Neural progenitor cell (in vitro differentiated cells): ENCODE data around the gene SPACA9. TPM values are rescaled to one million over a fixed set of nuclear protein-coding genes. Genes with fewer than 3 reads are reported as not detected.

ENCODE experiments used
- DNase-seq: peaks from one replicate; pipeline ENCODE4 v3.0.0-alpha.2; 2016; ENCODE audit warnings: low spot score
- H2AFZ ChIP-seq: fragments of 200-600 bp; sonication (generic); replicated peaks from 2 replicates; pipeline ENCODE4 v1.6.1; 2016; ENCODE audit warnings: antibody characterized with exemption
- H3F3A ChIP-seq: fragments of 200-600 bp; sonication (generic); 2 replicates; pipeline ENCODE4 v1.6.1; 2016; ENCODE audit warnings: antibody characterized with exemption, low read depth
- H3K27ac ChIP-seq: fragments of 200-600 bp; sonication (generic); 2 replicates; pipeline ENCODE4 v1.5.1; 2016; ENCODE audit warnings: mild to moderate bottlenecking
- H3K27me3 ChIP-seq: fragments of 200-600 bp; sonication (generic); 2 replicates; pipeline ENCODE4 v1.6.1; 2016; ENCODE audit warnings: mild to moderate bottlenecking, moderate library complexity
- H3K36me3 ChIP-seq: fragments of 200-600 bp; sonication (generic); 2 replicates; pipeline ENCODE4 v1.5.1; 2016
- H3K4me1 ChIP-seq: fragments of 200-600 bp; sonication (generic); 2 replicates; pipeline ENCODE4 v1.6.1; 2016; ENCODE audit warnings: mixed run types
- H3K4me2 ChIP-seq: fragments of 200-600 bp; sonication (generic); 2 replicates; pipeline ENCODE4 v1.6.1; 2016
- H3K4me3 ChIP-seq: fragments of 200-600 bp; sonication (generic); 2 replicates; pipeline ENCODE4 v1.5.1; 2016
- H3K79me2 ChIP-seq: fragments of 200-600 bp; sonication (generic); 2 replicates; pipeline ENCODE4 v1.6.1; 2016; ENCODE audit warnings: low read depth
- H3K9ac ChIP-seq: fragments of 200-600 bp; sonication (generic); 2 replicates; pipeline ENCODE4 v1.6.1; 2016
- H3K9me3 ChIP-seq: fragments of 200-600 bp; sonication (generic); 2 replicates; pipeline ENCODE4 v1.5.1; 2016; ENCODE audit warnings: low read depth
- H4K20me1 ChIP-seq: fragments of 200-600 bp; sonication (generic); 2 replicates; pipeline ENCODE4 v1.6.1; 2016; ENCODE audit warnings: low read depth
- H3K27ac Mint-ChIP-seq: 3 replicates; pipeline ENCODE4 v1.8.0; 2021; ENCODE audit warnings: mixed read lengths
- H3K27me3 Mint-ChIP-seq: 2 replicates; pipeline ENCODE4 v1.8.0; 2022; ENCODE audit warnings: low read depth, mild to moderate bottlenecking, inconsistent platforms, moderate library complexity, mixed read lengths; ENCODE audit not compliant: insufficient read depth
- H3K36me3 Mint-ChIP-seq: 3 replicates; pipeline ENCODE4 v1.8.0; 2021; ENCODE audit warnings: mixed read lengths
- H3K4me1 Mint-ChIP-seq: 3 replicates; pipeline ENCODE4 v1.8.0; 2021; ENCODE audit warnings: mixed read lengths
- H3K4me3 Mint-ChIP-seq: 3 replicates; pipeline ENCODE4 v1.8.0; 2021; ENCODE audit warnings: mild to moderate bottlenecking, moderate library complexity, mixed read lengths
- H3K9me3 Mint-ChIP-seq: 3 replicates; pipeline ENCODE4 v1.8.0; 2020; ENCODE audit warnings: mixed read lengths
- CTCF ChIP-seq: fragments of 200-600 bp; sonication (generic); IDR thresholded peaks from 2 replicates; pipeline ENCODE4 v1.5.1; 2017; ENCODE audit warnings: antibody characterized with exemption, mild to moderate bottlenecking
- EZH2 ChIP-seq: fragments of 200-600 bp; sonication (generic); IDR thresholded peaks from 2 replicates; pipeline ENCODE4 v1.6.1; 2017; ENCODE audit warnings: antibody characterized with exemption, mild to moderate bottlenecking, moderate library complexity
- EZH2phosphoT487 ChIP-seq: fragments of 200-600 bp; sonication (generic); IDR thresholded peaks from 2 replicates; pipeline ENCODE4 v1.6.1; 2017; ENCODE audit warnings: antibody characterized with exemption
- total RNA-seq: library from RNA; depleted of rRNA; stranded (reverse); fragments of >200 nt; gene quantifications from 2 replicates; pipeline ENCODE4 v1.2.3, GENCODE V29; 2015; ENCODE audit warnings: low replicate concordance

The SPACA9 gene
- total RNA-seq, 1 donor from 2014 or later, result 1.9 TPM

GRCh38 chr9:132882616-132883015, 3.9 kb downstream of the SPACA9 start:
- Histone ChIP-seq H3K27me3 (peaks cover 15% of the 10 kb centered on the region), H3F3A (peaks cover 22% of the 10 kb centered on the region), H3K79me2 (no peaks in the 10 kb centered on the region), H3K4me1 (no peaks in the 10 kb centered on the region), H3K9me3 (no peaks in the 10 kb centered on the region), H3K9ac (no peak overlapping the region), H3K36me3 (no peaks in the 10 kb centered on the region), H3K4me2 (no peak overlapping the region), H4K20me1 (no peaks in the 10 kb centered on the region), H3K27ac (no peak overlapping the region), H3K4me3 (no peak overlapping the region), H2AFZ (no peak overlapping the region)
- DNase-seq, result no peak
- no peaks in the 10 kb centered on the region for H3K9me3 Mint-ChIP-seq
- no peak overlapping the region for H3K27ac Mint-ChIP-seq
- no peak overlapping the region for H3K4me3 Mint-ChIP-seq
- peaks cover 4% of the 10 kb centered on the region for H3K27me3 Mint-ChIP-seq
- TF ChIP-seq EZH2, result no peak
- no peak for TF ChIP-seq CTCF
- TF ChIP-seq EZH2phosphoT487, result no peak
- H3K4me1 Mint-ChIP-seq, result peaks cover 15% of the 10 kb centered on the region
- H3K36me3 Mint-ChIP-seq, result peaks cover 2% of the 10 kb centered on the region

GRCh38 chr9:132883349-132884294, 4.9 kb downstream of the SPACA9 start:
- no peaks in the 10 kb centered on the region for H3K79me2 ChIP-seq
- no peak overlapping the region for H3K9ac ChIP-seq
- H3K4me2 ChIP-seq, result no peak overlapping the region
- H3K4me1 ChIP-seq, result no peaks in the 10 kb centered on the region
- peaks cover 19% of the 10 kb centered on the region for H3F3A ChIP-seq
- no peaks in the 10 kb centered on the region for H3K36me3 ChIP-seq
- H3K4me3 Mint-ChIP-seq, result peak overlapping the region; percentile 18
- peaks cover 2% of the 10 kb centered on the region for H3K36me3 Mint-ChIP-seq
- peaks cover 15% of the 10 kb centered on the region for H3K4me1 Mint-ChIP-seq
- H3K9me3 ChIP-seq, result no peaks in the 10 kb centered on the region
- H3K27me3 Mint-ChIP-seq, result peaks cover 4% of the 10 kb centered on the region
- TF ChIP-seq EZH2 (no peak), EZH2phosphoT487 (no peak), CTCF (no peak)
- H4K20me1 ChIP-seq, result no peaks in the 10 kb centered on the region
- H3K9me3 Mint-ChIP-seq, result no peaks in the 10 kb centered on the region
- H3K27ac ChIP-seq, result no peak overlapping the region
- no peak overlapping the region for H3K27ac Mint-ChIP-seq
- peaks cover 11% of the 10 kb centered on the region for H3K27me3 ChIP-seq
- H3K4me3 ChIP-seq, result no peak overlapping the region
- no peak overlapping the region for H2AFZ ChIP-seq
- DNase-seq, result no peak

GRCh38 chr9:132885720-132886333, 7.1 kb downstream of the SPACA9 start:
- no peak overlapping the region for H3K9ac ChIP-seq
- no peak overlapping the region for H3K27ac Mint-ChIP-seq
- peaks cover 5% of the 10 kb centered on the region for H3K4me1 Mint-ChIP-seq
- no peak overlapping the region for H3K27ac ChIP-seq
- H3F3A ChIP-seq, result no peaks in the 10 kb centered on the region
- no peak overlapping the region for H3K4me3 Mint-ChIP-seq
- H2AFZ ChIP-seq, result no peak overlapping the region
- H3K4me3 ChIP-seq, result no peak overlapping the region
- H3K36me3 Mint-ChIP-seq, result peaks cover 2% of the 10 kb centered on the region
- peaks cover 3% of the 10 kb centered on the region for H3K27me3 Mint-ChIP-seq
- no peaks in the 10 kb centered on the region for H3K4me1 ChIP-seq
- H4K20me1 ChIP-seq, result no peaks in the 10 kb centered on the region
- H3K9me3 Mint-ChIP-seq, result no peaks in the 10 kb centered on the region
- no peaks in the 10 kb centered on the region for H3K79me2 ChIP-seq
- H3K27me3 ChIP-seq, result no peaks in the 10 kb centered on the region
- no peak overlapping the region for H3K4me2 ChIP-seq
- no peaks in the 10 kb centered on the region for H3K36me3 ChIP-seq
- no peak for TF ChIP-seq EZH2phosphoT487
- TF ChIP-seq EZH2, result no peak
- no peak for TF ChIP-seq CTCF
- no peaks in the 10 kb centered on the region for H3K9me3 ChIP-seq
- no peak for DNase-seq
